Neuronal stem cell (in vitro differentiated cells): ENCODE results near the gene TMEM114. TPM values are rescaled to one million over a fixed set of nuclear protein-coding genes. Genes with fewer than 3 reads are reported as not detected.

Source experiments
- DNase-seq: peaks from one replicate; pipeline ENCODE4 v3.0.0-alpha.2; 2013; ENCODE audit warnings: low spot score
- H2AFZ ChIP-seq: one replicate; pipeline ENCODE4 v1.6.1; 2013; ENCODE audit warnings: mild to moderate bottlenecking, low read length, inconsistent platforms
- H2AK5ac ChIP-seq: 2 replicates; pipeline ENCODE4 v1.6.1; 2013; ENCODE audit warnings: low read depth, mild to moderate bottlenecking, inconsistent platforms, low read length, moderate library complexity, mixed read lengths
- H2BK120ac ChIP-seq: 2 replicates; pipeline ENCODE4 v1.6.1; 2013; ENCODE audit warnings: low read depth, mild to moderate bottlenecking, inconsistent platforms, low read length, moderate library complexity, mixed read lengths
- H2BK12ac ChIP-seq: one replicate; pipeline ENCODE4 v1.6.1; 2013; ENCODE audit warnings: low read length, inconsistent platforms
- H2BK15ac ChIP-seq: 2 replicates; pipeline ENCODE4 v1.6.1; 2013; ENCODE audit warnings: mild to moderate bottlenecking, low read length, inconsistent platforms, mixed read lengths
- H2BK5ac ChIP-seq: one replicate; pipeline ENCODE4 v1.6.1; 2013; ENCODE audit warnings: inconsistent platforms, mild to moderate bottlenecking, low read length, moderate library complexity
- H3K14ac ChIP-seq: one replicate; pipeline ENCODE4 v1.6.1; 2013; ENCODE audit warnings: low read length, inconsistent platforms
- H3K18ac ChIP-seq: 2 replicates; pipeline ENCODE4 v1.6.1; 2013; ENCODE audit warnings: low read length, inconsistent platforms
- H3K23ac ChIP-seq: 2 replicates; pipeline ENCODE4 v1.6.1; 2013; ENCODE audit warnings: low read depth, mild to moderate bottlenecking, mixed read lengths, low read length, inconsistent platforms; ENCODE audit not compliant: poor library complexity
- H3K27ac ChIP-seq: replicated peaks from 3 replicates; pipeline ENCODE4 v1.5.1; 2013; ENCODE audit warnings: low read length, inconsistent platforms
- H3K27me3 ChIP-seq, 3 experiments: 2 replicates each; pipeline ENCODE4 v1.6.1; 2013; ENCODE audit warnings: low read length in 3 of 3, mild to moderate bottlenecking in 2 of 3, inconsistent platforms in 1 of 3, low read depth in 1 of 3, mixed read lengths in 1 of 3, moderate library complexity in 1 of 3; ENCODE audit not compliant: control insufficient read depth in 3 of 3, insufficient read depth in 3 of 3
- H3K36me3 ChIP-seq, 2 donors: replicated peaks in 1 of 2; 2 replicates each; pipeline ENCODE4 v1.6.1; 2013; ENCODE audit warnings: low read length in 2 of 2; ENCODE audit not compliant: control insufficient read depth in 2 of 2, insufficient read depth in 2 of 2
- H3K4ac ChIP-seq: 2 replicates; pipeline ENCODE4 v1.6.1; 2013; ENCODE audit warnings: inconsistent platforms, mild to moderate bottlenecking, low read length, moderate library complexity
- H3K4me1 ChIP-seq, 2 donors: 1 replicate in 1 of 2; 2 replicates in 1 of 2; pipeline ENCODE4 v1.6.1; 2013; ENCODE audit warnings: low read length in 2 of 2, low read depth in 1 of 2; ENCODE audit not compliant: control insufficient read depth in 2 of 2, insufficient read depth in 1 of 2
- H3K4me2 ChIP-seq: one replicate; pipeline ENCODE4 v1.6.1; 2013; ENCODE audit warnings: mild to moderate bottlenecking, low read length, inconsistent platforms; ENCODE audit not compliant: insufficient read depth, poor library complexity, severe bottlenecking
- H3K4me3 ChIP-seq, 2 donors: 2 replicates each; pipeline ENCODE4 v1.5.1; 2013; ENCODE audit warnings: low read length in 2 of 2, mild to moderate bottlenecking in 2 of 2, inconsistent platforms in 1 of 2, moderate library complexity in 1 of 2
- H3K79me1 ChIP-seq: one replicate; pipeline ENCODE4 v1.6.1; 2013; ENCODE audit warnings: low read depth, mild to moderate bottlenecking, inconsistent platforms, low read length, moderate library complexity
- H3K9ac ChIP-seq: one replicate; pipeline ENCODE4 v1.6.1; 2013; ENCODE audit warnings: mild to moderate bottlenecking, low read depth, low read length, inconsistent platforms; ENCODE audit not compliant: poor library complexity
- H3K9me3 ChIP-seq, 2 donors: replicated peaks in 1 of 2; 2 replicates each; pipeline versions ENCODE3 to v1.6.1; 2013; ENCODE audit warnings: low read length in 2 of 2, mild to moderate bottlenecking in 2 of 2, inconsistent platforms in 1 of 2, low read depth in 1 of 2, mixed read lengths in 1 of 2, moderate library complexity in 1 of 2; ENCODE audit not compliant: control insufficient read depth in 2 of 2, insufficient read depth in 1 of 2
- H4K8ac ChIP-seq: one replicate; pipeline ENCODE4 v1.6.1; 2013; ENCODE audit warnings: low read depth, mild to moderate bottlenecking, inconsistent platforms, low read length, moderate library complexity
- H4K91ac ChIP-seq: one replicate; pipeline ENCODE4 v1.6.1; 2013; ENCODE audit warnings: low read length, low read depth, mild to moderate bottlenecking, inconsistent platforms; ENCODE audit not compliant: poor library complexity
- WGBS, 2 donors: extraction: QIAGEN DNeasy Blood & Tissue Kit; methylation state at CpG; one replicate each; pipeline ENCODE4 v1.1.7; 2013; ENCODE audit warnings: missing lambda C conversion rate in 2 of 2, mixed read lengths in 1 of 2; ENCODE audit not compliant: insufficient read length in 2 of 2, insufficient replicate concordance in 1 of 2; ENCODE audit errors: extremely low coverage in 2 of 2; 5-methylcytosine and 5-hydroxymethylcytosine counted together
- polyA plus RNA-seq, 2 experiments: library from polyadenylated mRNA; stranded (reverse); fragments of 200-250 nt; gene quantifications; one replicate each; pipeline ENCODE4 v1.2.3, GENCODE V29; 2013

The TMEM114 gene
- 0.89 TPM for polyA plus RNA-seq (2013, experiment 1 of 2)
- 1.1 TPM for polyA plus RNA-seq (2013, experiment 2 of 2)

- Histone ChIP-seq H3K27me3 (peaks cover 0 to 70% (median 22%) of the 10 kb centered on the region in 3 experiments), H3K27ac (no peak within 1 kb of the TSS), H4K91ac (peak within 1 kb of the TSS; percentile 16), H3K4me3 (peak within 1 kb of the TSS; percentile 11 to 83), H2AFZ (peak within 1 kb of the TSS; percentile 85), H3K4ac (no peak within 1 kb of the TSS), H2BK5ac (peak within 1 kb of the TSS; percentile 68), H3K4me2 (peak within 1 kb of the TSS; percentile 97), H2BK120ac (peak within 1 kb of the TSS; percentile 16), H3K18ac (peak within 1 kb of the TSS; percentile 94), H4K8ac (no peak within 1 kb of the TSS), H2AK5ac (peak within 1 kb of the TSS; percentile 83), H3K36me3 (no peaks in the 10 kb centered on the region), H3K23ac (peak within 1 kb of the TSS; percentile 69), H3K9me3 (peaks cover 0 to 5% of the 10 kb centered on the region in 2 donors), H3K9ac (peak within 1 kb of the TSS; percentile 82), H3K79me1 (no peaks in the 10 kb centered on the region), H2BK15ac (peak within 1 kb of the TSS; percentile 76), H3K4me1 (peaks cover 10 to 13% of the 10 kb centered on the region in 2 donors), H3K14ac (peak within 1 kb of the TSS; percentile 84), H2BK12ac (no peak within 1 kb of the TSS)
- no CpG with 5 or more reads among the region's 41 CpGs for WGBS, 2 donors
- DNase-seq, result no peak
Observed at GRCh38 chr16:8589900-8590688, at the start of gene TMEM114. TSS of gene TMEM114 (minus strand) at chr16:8590511. CDS start at chr16:8589838, 673 bp downstream.

- H3K9me3 ChIP-seq, result peaks cover 0 to 4% of the 10 kb centered on the region in 2 donors
- no peak overlapping the region for H2BK12ac ChIP-seq
- no peak overlapping the region for H3K4ac ChIP-seq
- no peak overlapping the region for H3K4me3 ChIP-seq
- H3K27me3 ChIP-seq, result no peaks in the 10 kb centered on the region
- no peak overlapping the region for H4K8ac ChIP-seq
- no peak overlapping the region for H4K91ac ChIP-seq
- no peak overlapping the region for H3K14ac ChIP-seq
- no peaks in the 10 kb centered on the region for H3K79me1 ChIP-seq
- H2BK15ac ChIP-seq, result no peak overlapping the region
- H3K4me1 ChIP-seq, result no peaks in the 10 kb centered on the region
- H3K4me2 ChIP-seq, result no peak overlapping the region
- no peak overlapping the region for H3K9ac ChIP-seq
- no peak overlapping the region for H2AK5ac ChIP-seq
- no peak overlapping the region for H2BK120ac ChIP-seq
- H2BK5ac ChIP-seq, result no peak overlapping the region
- no peak overlapping the region for H3K18ac ChIP-seq
- DNase-seq, result no peak
- H3K36me3 ChIP-seq, result peaks cover 62 to 93% of the 10 kb centered on the region in 2 donors
- WGBS, 2 donors, result no CpG with 5 or more reads among the region's 13 CpGs
- no peak overlapping the region for H3K23ac ChIP-seq
- no peak overlapping the region for H2AFZ ChIP-seq
- H3K27ac ChIP-seq, result no peak overlapping the region
Observed at GRCh38 chr16:8639694-8640093, 49.4 kb upstream of the TMEM114 start.

GRCh38 chr16:8634991-8635736 lies 44.9 kb upstream of the TMEM114 start:
- no peak overlapping the region for H3K23ac ChIP-seq
- no peak overlapping the region for H2AFZ ChIP-seq
- no peak overlapping the region for H2BK5ac ChIP-seq
- H3K4ac ChIP-seq, result no peak overlapping the region
- no peak overlapping the region for H4K91ac ChIP-seq
- no peak overlapping the region for H3K27ac ChIP-seq
- no peak overlapping the region for H3K14ac ChIP-seq
- no CpG with 5 or more reads among the region's 18 CpGs for WGBS, 2 donors
- H3K9ac ChIP-seq, result no peak overlapping the region
- H3K9me3 ChIP-seq, result no peaks in the 10 kb centered on the region
- H2BK120ac ChIP-seq, result no peak overlapping the region
- H3K36me3 ChIP-seq, result peaks cover 50 to 98% of the 10 kb centered on the region in 2 donors
- no peak overlapping the region for H3K18ac ChIP-seq
- no peak overlapping the region for H3K4me3 ChIP-seq
- H3K4me1 ChIP-seq, result peaks cover 1 to 3% of the 10 kb centered on the region in 2 donors
- no peak overlapping the region for H2AK5ac ChIP-seq
- no peaks in the 10 kb centered on the region for H3K27me3 ChIP-seq
- no peaks in the 10 kb centered on the region for H3K79me1 ChIP-seq
- no peak overlapping the region for H3K4me2 ChIP-seq
- no peak overlapping the region for H4K8ac ChIP-seq
- no peak overlapping the region for H2BK12ac ChIP-seq
- peak; percentile 43 for DNase-seq
- H2BK15ac ChIP-seq, result no peak overlapping the region

- H3K27ac ChIP-seq, result no peak overlapping the region
- no peak overlapping the region for H2AFZ ChIP-seq
- no peaks in the 10 kb centered on the region for H3K27me3 ChIP-seq
- H3K18ac ChIP-seq, result no peak overlapping the region
- no peak overlapping the region for H2BK120ac ChIP-seq
- DNase-seq, result no peak
- no peak overlapping the region for H3K14ac ChIP-seq
- no peak overlapping the region for H3K4me3 ChIP-seq
- H3K36me3 ChIP-seq, result peaks cover 55 to 99% of the 10 kb centered on the region in 2 donors
- no peak overlapping the region for H2BK12ac ChIP-seq
- no peak overlapping the region for H3K9ac ChIP-seq
- no CpG with 5 or more reads among the region's 5 CpGs for whole genome bisulfite sequencing, 2 donors
- no peak overlapping the region for H3K23ac ChIP-seq
- no peak overlapping the region for H2AK5ac ChIP-seq
- no peak overlapping the region for H2BK5ac ChIP-seq
- H3K4me2 ChIP-seq, result no peak overlapping the region
- H3K9me3 ChIP-seq, result no peaks in the 10 kb centered on the region
- H4K91ac ChIP-seq, result no peak overlapping the region
- H3K79me1 ChIP-seq, result no peaks in the 10 kb centered on the region
- peaks cover 1 to 4% of the 10 kb centered on the region in 2 donors for H3K4me1 ChIP-seq
- no peak overlapping the region for H2BK15ac ChIP-seq
- H3K4ac ChIP-seq, result no peak overlapping the region
- no peak overlapping the region for H4K8ac ChIP-seq
Observed at GRCh38 chr16:8632675-8633182, 42.4 kb upstream of the TMEM114 start.
